ENCODE data around the gene IL25.
"Not testable (repeated sequence)": the region's sequence is repeated elsewhere in the genome, so short reads cannot be mapped to it uniquely, and the experiment has no call there.

IL25 gene

GRCh38 chr14:23385642-23386265 lies 13.1 kb downstream of the IL25 start:
- no peak for DNase-seq
- H3K4me3 Mint-ChIP-seq = no peak overlapping the region
- H3K27me3 Mint-ChIP-seq = peaks cover 8% of the 10 kb centered on the region
- no peaks in the 10 kb centered on the region for H3K36me3 Mint-ChIP-seq (ENCODE audit: low read depth)
- H3K9me3 Mint-ChIP-seq = no peaks in the 10 kb centered on the region
- no peaks in the 10 kb centered on the region for H3K4me1 Mint-ChIP-seq (ENCODE audit: low read depth)
- H3K27ac Mint-ChIP-seq = no peak overlapping the region

- H3K4me3 Mint-ChIP-seq; DNase-seq; H3K27me3 Mint-ChIP-seq; H3K36me3 Mint-ChIP-seq (ENCODE audit: low read depth); H3K9me3 Mint-ChIP-seq; H3K4me1 Mint-ChIP-seq (ENCODE audit: low read depth); H3K27ac Mint-ChIP-seq: not testable (repeated sequence)
Observed at GRCh38 chr14:23386266-23386657, 13.7 kb downstream of the IL25 start.

- no peak overlapping the region for H3K4me3 Mint-ChIP-seq
- no peak overlapping the region for H3K27ac Mint-ChIP-seq
- no peaks in the 10 kb centered on the region for H3K36me3 Mint-ChIP-seq (ENCODE audit: low read depth)
- no peaks in the 10 kb centered on the region for H3K9me3 Mint-ChIP-seq
- H3K27me3 Mint-ChIP-seq = peaks cover 4% of the 10 kb centered on the region
- H3K4me1 Mint-ChIP-seq (ENCODE audit: low read depth) = no peaks in the 10 kb centered on the region
- no peak for DNase-seq
Observed at GRCh38 chr14:23386999-23387398, 14.4 kb downstream of the IL25 start.

GRCh38 chr14:23387916-23388882 lies 15.6 kb downstream of the IL25 start:
- no peak for DNase-seq
- no peaks in the 10 kb centered on the region for H3K36me3 Mint-ChIP-seq (ENCODE audit: low read depth)
- H3K9me3 Mint-ChIP-seq = no peaks in the 10 kb centered on the region
- no peak overlapping the region for H3K27ac Mint-ChIP-seq
- H3K4me1 Mint-ChIP-seq (ENCODE audit: low read depth) = no peaks in the 10 kb centered on the region
- no peak overlapping the region for H3K4me3 Mint-ChIP-seq
- H3K27me3 Mint-ChIP-seq = peaks cover 4% of the 10 kb centered on the region

- Mint-ChIP-seq H3K27me3 (peaks cover 4% of the 10 kb centered on the region), H3K4me1 (ENCODE audit: low read depth) (no peaks in the 10 kb centered on the region), H3K4me3 (no peak overlapping the region), H3K27ac (no peak overlapping the region), H3K36me3 (ENCODE audit: low read depth) (no peaks in the 10 kb centered on the region), H3K9me3 (no peaks in the 10 kb centered on the region)
- DNase-seq = no peak
Observed at GRCh38 chr14:23388996-23389395, 16.4 kb downstream of the IL25 start.

- Mint-ChIP-seq H3K9me3 (no peaks in the 10 kb centered on the region), H3K4me3 (no peak overlapping the region), H3K27ac (no peak overlapping the region), H3K27me3 (peaks cover 4% of the 10 kb centered on the region), H3K36me3 (ENCODE audit: low read depth) (no peaks in the 10 kb centered on the region), H3K4me1 (ENCODE audit: low read depth) (no peaks in the 10 kb centered on the region)
- no peak for DNase-seq
Observed at GRCh38 chr14:23389396-23389795, 16.8 kb downstream of the IL25 start.

- H3K27ac Mint-ChIP-seq, H3K27me3 Mint-ChIP-seq: not testable (repeated sequence)
Observed at GRCh38 chr14:23389871-23390270, 17.3 kb downstream of the IL25 start.

GRCh38 chr14:23392613-23393012 lies 20.0 kb downstream of the IL25 start:
- Mint-ChIP-seq H3K9me3 (no peaks in the 10 kb centered on the region), H3K27me3 (peaks cover 4% of the 10 kb centered on the region), H3K4me3 (no peak overlapping the region)

More at GRCh38 chr14:23389871-23390270, 17.3 kb downstream of the IL25 start:
- H3K4me1 Mint-ChIP-seq (ENCODE audit: low read depth); H3K9me3 Mint-ChIP-seq; DNase-seq; H3K4me3 Mint-ChIP-seq; H3K36me3 Mint-ChIP-seq (ENCODE audit: low read depth): not testable (repeated sequence)

GRCh38 chr14:23396126-23396525 lies 23.5 kb downstream of the IL25 start:
- DNase-seq = no peak
- Mint-ChIP-seq H3K27me3 (no peaks in the 10 kb centered on the region), H3K27ac (no peak overlapping the region), H3K36me3 (ENCODE audit: low read depth) (no peaks in the 10 kb centered on the region), H3K4me3 (no peak overlapping the region), H3K9me3 (no peaks in the 10 kb centered on the region), H3K4me1 (ENCODE audit: low read depth) (no peaks in the 10 kb centered on the region)

More at GRCh38 chr14:23392613-23393012, 20.0 kb downstream of the IL25 start:
- no peaks in the 10 kb centered on the region for H3K36me3 Mint-ChIP-seq (ENCODE audit: low read depth)
- H3K27ac Mint-ChIP-seq = no peak overlapping the region
- H3K4me1 Mint-ChIP-seq (ENCODE audit: low read depth) = no peaks in the 10 kb centered on the region
- DNase-seq = no peak

GRCh38 chr14:23396781-23397407 lies 24.3 kb downstream of the IL25 start:
- Mint-ChIP-seq H3K4me3 (no peak overlapping the region), H3K36me3 (ENCODE audit: low read depth) (no peaks in the 10 kb centered on the region), H3K27ac (no peak overlapping the region), H3K4me1 (ENCODE audit: low read depth) (no peaks in the 10 kb centered on the region), H3K27me3 (no peaks in the 10 kb centered on the region), H3K9me3 (no peaks in the 10 kb centered on the region)
- DNase-seq = no peak

GRCh38 chr14:23398348-23398747 lies 25.7 kb downstream of the IL25 start:
- Mint-ChIP-seq H3K27ac (no peak overlapping the region), H3K9me3 (no peaks in the 10 kb centered on the region), H3K4me1 (ENCODE audit: low read depth) (no peaks in the 10 kb centered on the region), H3K4me3 (no peak overlapping the region), H3K36me3 (ENCODE audit: low read depth) (no peaks in the 10 kb centered on the region), H3K27me3 (no peaks in the 10 kb centered on the region)
- DNase-seq = no peak

GRCh38 chr14:23399136-23399535 lies 26.5 kb downstream of the IL25 start:
- no peak overlapping the region for H3K27ac Mint-ChIP-seq
- no peaks in the 10 kb centered on the region for H3K4me1 Mint-ChIP-seq (ENCODE audit: low read depth)
- no peak overlapping the region for H3K4me3 Mint-ChIP-seq

GRCh38 chr14:23399591-23399990 lies 27.0 kb downstream of the IL25 start:
- Mint-ChIP-seq H3K4me3 (no peak overlapping the region), H3K27me3 (no peaks in the 10 kb centered on the region), H3K36me3 (ENCODE audit: low read depth) (no peaks in the 10 kb centered on the region), H3K4me1 (ENCODE audit: low read depth) (no peaks in the 10 kb centered on the region), H3K27ac (no peak overlapping the region), H3K9me3 (no peaks in the 10 kb centered on the region)
- DNase-seq = no peak

More at GRCh38 chr14:23399136-23399535, 26.5 kb downstream of the IL25 start:
- Mint-ChIP-seq H3K36me3 (ENCODE audit: low read depth) (no peaks in the 10 kb centered on the region), H3K9me3 (no peaks in the 10 kb centered on the region), H3K27me3 (no peaks in the 10 kb centered on the region)
- no peak for DNase-seq

- H3K4me3 Mint-ChIP-seq; H3K9me3 Mint-ChIP-seq; H3K27me3 Mint-ChIP-seq; H3K27ac Mint-ChIP-seq; H3K4me1 Mint-ChIP-seq (ENCODE audit: low read depth); H3K36me3 Mint-ChIP-seq (ENCODE audit: low read depth); DNase-seq: not testable (repeated sequence)
Observed at GRCh38 chr14:23400496-23401149, 28.0 kb downstream of the IL25 start.
